T-helper 1 cell treated with Interleukin-12 subunit alpha and Interleukin-12 subunit beta and Interleukin-4 antibody, amounts not matched to agents 30 ng/mL and 1 ng/mL, for 36 hours (primary cell): ENCODE data around the gene B3GNT5. TPM values are rescaled to one million over a fixed set of nuclear protein-coding genes. Genes with fewer than 3 reads are reported as not detected.

Experiments
- intact Hi-C: fragments of 100-400 bp; cut with micrococcal nuclease; formaldehyde crosslinking; loops from one replicate; pipeline ENCODE4 v1.15.1; 2024
- total RNA-seq: library from RNA; stranded (reverse); gene quantifications from 2 replicates; pipeline ENCODE4 v1.2.3, GENCODE V29; 2022

B3GNT5 gene
- total RNA-seq, 1 donor from 2014 or later, result 2.0 TPM

DNA sequence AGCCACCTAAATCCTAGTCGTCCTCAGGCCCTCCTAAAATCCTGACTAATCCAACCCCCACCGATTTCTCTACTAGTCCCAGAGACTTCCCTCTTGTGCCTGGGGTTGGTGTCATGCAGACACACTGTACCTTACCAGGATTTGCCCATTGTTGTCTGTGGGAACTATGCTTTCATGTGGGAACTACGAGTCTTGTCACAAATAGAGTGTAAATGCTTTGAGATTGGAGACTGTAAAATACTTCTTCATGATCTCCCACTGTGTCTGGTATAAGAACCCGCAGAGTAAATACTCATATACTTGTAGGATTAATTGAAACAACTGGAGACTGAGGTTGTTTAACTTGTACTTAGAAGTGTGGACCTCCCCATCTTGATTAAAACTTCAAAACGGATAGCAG is 11.2 kb downstream of the B3GNT5 start:
- intact Hi-C loops, result no loop called here

DNA sequence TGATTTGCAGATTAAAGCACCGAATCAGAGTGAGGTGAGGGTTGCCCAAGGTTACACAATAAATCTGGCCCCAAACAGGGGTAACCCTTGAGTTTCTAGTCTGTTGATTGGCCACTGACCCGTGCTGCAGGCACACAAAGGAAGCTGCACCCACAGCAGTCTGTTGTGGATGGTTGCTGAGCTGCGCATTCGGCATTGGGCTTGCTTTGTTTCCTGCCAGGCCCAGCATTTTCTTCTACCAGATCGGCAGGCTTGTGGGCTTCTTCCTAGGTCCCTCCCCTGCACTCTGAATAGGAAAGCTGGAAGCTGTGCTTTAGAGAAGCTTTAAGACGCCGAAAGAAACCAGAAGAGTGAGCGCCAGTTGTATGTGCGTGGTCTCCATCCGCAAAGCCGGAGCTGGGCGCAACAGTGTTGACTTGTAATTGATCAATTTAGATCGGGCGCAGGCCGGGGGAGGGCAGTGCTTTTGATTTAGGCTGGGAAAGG is 12.1 kb downstream of the B3GNT5 start:
- intact Hi-C loops, result no loop called here

DNA sequence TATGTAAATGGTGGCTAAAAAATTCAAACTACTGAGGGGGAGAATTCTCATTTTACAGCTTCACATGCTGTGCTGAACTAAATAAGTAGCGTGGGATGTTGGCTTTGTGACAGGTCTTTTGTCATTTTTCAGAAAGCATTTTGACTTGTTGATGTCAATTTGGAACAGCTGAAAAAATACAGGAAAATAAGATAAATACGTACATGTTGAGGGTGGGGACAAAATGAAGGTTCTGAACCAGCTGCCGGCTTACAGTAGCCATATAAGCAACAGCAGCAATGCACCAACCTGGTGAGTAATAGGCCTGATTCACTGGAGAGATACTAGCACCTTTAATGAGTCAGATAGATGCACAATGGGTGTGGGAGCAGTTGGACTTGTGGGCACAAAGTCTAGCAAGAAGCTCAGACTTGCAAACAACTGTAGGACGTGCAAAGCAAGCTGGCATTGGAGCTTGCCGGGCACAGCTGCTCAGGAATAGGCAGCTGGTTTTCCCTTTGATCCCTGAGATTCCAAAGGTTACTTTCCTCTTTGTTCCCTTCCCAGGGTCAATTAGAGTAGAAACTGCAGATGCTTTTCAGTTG is 12.9 kb downstream of the B3GNT5 start:
- intact Hi-C loops, result loop anchor here (2.0 kb wide), 1 partner anchor 19 kb away; no protein-coding TSS in a partner anchor

DNA sequence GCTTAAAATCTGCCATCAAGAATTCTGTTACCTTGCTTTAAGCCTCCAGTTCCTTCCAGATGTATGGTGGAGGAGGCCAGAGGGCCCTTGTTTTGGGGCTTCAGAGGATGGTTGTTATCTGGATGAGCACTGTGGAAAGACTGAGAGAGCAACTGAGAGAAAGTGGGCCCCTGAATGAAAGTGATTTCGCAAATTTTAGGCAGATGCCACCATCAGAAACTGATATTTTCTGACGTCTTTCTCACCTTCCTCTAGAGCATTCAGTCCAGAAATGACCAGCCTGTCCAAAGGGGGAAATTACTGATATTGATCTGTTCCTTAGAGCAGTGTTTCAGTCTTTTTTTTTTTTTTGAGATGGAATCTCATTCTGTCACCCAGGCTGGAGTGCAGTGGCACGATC is 13.4 kb downstream of the B3GNT5 start:
- intact Hi-C loops, result loop anchor here (2.0 kb wide), 1 partner anchor 18 kb away; no protein-coding TSS in a partner anchor

DNA sequence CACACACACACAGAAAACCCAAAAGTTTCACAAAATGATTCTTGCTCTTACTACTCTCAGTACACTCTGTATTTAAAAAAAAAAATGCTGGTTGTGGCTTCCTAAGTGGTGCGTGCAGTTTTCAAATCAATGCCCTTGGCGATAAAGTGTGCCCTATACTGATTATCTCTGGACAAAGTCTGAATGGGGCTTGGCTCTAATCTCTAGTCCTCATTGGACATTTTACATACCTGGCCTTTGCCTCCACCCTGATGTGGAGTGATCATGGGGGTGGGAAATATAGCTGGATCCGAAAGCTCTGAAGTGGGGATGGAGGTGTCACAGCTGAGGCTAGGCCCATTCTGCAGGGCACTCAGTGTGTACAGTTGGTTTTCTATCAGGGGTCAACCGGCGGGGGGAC is 14.1 kb downstream of the B3GNT5 start:
- intact Hi-C loops, result loop anchor here (2.0 kb wide), 1 partner anchor 18 kb away; no protein-coding TSS in a partner anchor

DNA sequence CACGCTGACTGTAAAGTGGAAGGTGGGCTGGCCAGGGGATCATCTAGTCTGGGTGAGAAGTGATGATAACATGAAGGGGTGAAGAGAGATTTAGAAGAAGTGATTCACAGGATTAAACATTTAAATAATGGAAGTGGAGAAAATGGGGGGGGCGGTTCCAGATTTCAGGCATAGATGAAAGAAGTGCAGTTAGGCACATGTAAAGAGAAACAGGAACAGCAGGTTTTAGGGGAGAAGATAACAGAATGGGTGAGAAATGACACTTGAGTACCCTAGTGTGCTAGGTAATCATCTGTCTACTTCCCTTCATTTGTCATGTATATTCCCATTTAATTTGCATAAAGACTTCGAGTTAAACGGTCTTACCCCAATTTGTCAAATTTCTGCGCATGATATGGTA is 15.3 kb downstream of the B3GNT5 start:
- intact Hi-C loops, result no loop called here

DNA sequence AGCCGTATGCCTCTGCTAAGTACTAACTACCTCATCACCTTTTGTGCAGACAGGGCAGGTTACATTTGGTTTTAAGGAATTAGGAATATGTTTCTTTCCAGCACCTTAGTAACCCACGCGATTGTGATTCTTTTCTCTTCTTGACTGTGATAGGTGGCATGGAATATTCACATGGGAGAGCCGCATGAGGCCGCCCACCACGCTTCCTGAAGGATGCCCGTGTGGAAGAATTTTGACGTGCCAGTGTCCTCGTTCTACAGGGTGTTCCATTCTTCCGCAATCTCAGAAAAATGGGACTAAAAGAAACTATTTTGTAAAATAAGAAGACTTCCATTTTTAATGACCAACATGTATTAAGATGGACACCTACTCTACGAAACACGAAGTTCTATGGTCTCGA is 16.3 kb downstream of the B3GNT5 start:
- intact Hi-C loops, result no loop called here

DNA sequence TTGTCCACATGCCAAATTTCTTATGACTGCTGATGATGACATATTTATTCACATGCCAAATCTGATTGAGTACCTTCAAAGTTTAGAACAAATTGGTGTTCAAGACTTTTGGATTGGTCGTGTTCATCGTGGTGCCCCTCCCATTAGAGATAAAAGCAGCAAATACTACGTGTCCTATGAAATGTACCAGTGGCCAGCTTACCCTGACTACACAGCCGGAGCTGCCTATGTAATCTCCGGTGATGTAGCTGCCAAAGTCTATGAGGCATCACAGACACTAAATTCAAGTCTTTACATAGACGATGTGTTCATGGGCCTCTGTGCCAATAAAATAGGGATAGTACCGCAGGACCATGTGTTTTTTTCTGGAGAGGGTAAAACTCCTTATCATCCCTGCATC is 17.3 kb downstream of the B3GNT5 start:
- intact Hi-C loops, result no loop called here

DNA sequence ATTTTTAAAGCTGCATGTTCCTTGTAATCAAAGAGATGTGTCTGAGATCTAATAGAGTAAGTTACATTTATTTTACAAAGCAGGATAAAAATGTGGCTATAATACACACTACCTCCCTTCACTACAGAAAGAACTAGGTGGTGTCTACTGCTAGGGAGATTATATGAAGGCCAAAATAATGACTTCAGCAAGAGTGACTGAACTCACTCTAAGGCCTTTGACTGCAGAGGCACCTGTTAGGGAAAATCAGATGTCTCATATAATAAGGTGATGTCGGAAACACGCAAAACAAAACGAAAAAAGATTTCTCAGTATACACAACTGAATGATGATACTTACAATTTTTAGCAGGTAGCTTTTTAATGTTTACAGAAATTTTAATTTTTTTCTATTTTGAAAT is 19.1 kb downstream of the B3GNT5 start:
- intact Hi-C loops, result no loop called here

DNA sequence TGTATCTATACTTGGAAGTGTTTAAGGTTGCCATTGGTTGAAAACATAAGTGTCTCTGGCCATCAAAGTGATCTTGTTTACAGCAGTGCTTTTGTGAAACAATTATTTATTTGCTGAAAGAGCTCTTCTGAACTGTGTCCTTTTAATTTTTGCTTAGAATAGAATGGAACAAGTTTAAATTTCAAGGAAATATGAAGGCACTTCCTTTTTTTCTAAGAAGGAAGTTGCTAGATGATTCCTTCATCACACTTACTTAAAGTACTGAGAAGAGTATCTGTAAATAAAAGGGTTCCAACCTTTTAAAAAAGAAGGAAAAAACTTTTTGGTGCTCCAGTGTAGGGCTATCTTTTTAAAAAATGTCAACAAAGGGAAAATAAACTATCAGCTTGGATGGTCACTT is 19.7 kb downstream of the B3GNT5 start:
- intact Hi-C loops, result no loop called here

DNA sequence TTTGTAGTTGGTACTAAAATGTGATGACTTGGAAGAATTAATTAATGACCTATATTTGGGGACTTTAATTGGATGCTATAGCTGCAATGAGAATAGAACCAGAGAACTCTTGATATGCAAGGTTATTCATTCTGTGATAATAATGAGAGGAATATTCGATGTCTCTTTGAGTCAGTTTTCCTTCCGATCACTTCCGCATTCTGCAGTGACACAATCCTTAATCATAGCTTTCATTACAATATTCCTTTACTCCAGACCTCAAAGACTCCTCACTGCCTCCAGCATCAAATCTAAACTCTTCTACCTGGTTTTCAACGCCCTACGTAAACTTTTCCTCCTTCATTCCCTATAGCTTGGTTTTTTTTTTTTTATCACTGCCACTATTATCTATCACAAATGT is 21.6 kb downstream of the B3GNT5 start:
- intact Hi-C loops, result no loop called here

DNA sequence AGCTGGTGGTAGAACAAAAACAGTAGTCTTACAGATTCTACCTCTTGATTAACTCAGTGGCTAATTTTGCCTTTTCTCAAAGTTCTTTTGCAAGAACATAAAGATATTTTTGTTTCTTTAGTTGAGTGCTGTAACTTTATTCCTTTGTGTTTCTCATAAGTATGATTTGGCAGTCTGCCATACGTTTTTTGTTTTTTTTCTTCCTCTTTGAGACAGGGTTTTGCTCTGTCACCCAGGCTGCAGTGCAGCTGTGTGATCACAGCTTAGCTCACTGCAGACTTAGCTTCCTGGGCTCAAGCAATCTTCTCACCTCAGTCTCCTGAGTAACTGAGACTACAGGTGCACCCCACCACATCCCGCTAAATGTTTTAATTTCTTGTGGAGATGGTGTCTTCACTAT is 22.4 kb downstream of the B3GNT5 start:
- intact Hi-C loops, result no loop called here

DNA sequence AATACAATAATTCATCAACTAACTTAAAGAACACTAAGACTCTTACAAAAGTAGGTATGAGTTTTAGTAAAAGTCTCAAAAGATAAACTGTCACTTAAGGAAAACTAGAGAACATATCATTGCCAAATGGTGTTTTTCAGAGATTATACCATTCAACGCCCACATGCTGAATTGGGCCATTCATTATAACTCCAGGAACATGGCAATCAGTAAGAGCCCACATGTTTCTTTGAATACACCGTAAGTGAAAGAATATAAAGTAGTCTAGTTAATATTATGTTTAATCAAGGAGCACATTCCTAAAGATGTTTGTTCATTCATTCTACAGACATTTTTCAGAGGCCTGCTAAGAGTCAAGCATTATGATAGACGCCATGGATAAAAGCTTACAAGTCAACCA is 22.9 kb downstream of the B3GNT5 start:
- intact Hi-C loops, result no loop called here

DNA sequence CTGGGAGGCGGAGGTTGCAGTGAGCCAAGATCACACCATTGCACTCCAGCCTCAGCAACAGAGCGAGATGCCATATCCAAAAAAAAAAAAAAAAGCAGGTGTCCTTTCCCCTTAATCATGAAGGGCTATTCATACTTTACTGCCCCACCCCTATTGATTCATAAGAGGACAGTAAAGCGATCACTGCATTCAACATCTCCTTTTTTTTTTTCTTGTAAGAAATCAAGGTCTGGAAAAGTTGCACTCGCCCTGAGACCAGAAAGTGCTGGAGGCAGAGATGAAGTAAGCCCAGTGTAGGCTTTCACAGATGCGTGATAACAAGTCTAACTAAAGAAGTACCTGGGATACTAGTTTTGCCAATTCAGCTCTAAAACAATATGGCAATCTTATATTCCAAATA is 24.2 kb downstream of the B3GNT5 start:
- intact Hi-C loops, result no loop called here

DNA sequence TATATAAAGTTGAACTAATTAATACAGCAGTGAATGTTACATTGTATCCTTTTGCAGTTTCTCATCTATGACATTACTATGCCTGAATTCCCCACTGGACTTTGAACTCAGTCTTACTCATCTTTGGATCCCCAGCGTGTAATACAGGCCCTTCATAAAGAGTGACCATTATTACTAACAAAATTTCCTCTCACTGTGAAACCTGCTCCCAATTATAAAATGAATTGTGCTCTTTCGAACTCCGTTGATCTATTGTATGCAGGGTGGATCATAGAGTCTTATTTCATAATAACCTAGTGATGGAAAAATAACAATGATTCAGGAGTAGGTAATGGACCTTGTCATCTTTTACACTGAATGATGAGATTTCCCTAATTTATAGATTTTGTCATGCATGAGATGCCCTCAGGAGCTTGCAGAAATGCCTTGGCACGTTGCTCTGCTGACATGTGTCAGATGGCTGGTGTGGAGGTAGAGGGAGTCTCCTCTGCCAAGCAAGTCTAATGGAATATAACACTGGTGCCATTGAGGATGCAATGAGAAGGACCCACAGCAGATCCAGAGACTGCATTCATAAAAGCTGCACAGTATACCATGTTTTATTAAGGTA is 25.5 kb downstream of the B3GNT5 start:
- intact Hi-C loops, result no loop called here

DNA sequence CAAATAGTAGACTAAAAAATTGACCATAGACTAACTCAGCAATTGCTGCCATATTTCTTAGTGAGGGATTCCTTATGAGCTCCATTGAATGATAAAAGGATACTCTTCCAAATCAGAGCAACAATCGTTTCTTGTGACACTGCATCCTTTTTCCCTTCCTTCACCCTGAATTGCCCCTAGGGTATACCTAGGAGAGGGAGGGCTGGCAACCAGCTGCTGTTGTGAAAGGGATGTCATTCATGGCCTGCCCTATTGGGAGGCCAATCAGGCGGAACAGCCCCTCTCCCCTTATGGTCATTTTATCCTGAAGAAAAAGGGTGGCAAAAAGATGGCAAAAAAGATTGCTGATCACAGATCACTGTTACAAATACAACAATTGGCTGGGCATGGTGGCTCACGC is 26.3 kb downstream of the B3GNT5 start:
- intact Hi-C loops, result no loop called here

DNA sequence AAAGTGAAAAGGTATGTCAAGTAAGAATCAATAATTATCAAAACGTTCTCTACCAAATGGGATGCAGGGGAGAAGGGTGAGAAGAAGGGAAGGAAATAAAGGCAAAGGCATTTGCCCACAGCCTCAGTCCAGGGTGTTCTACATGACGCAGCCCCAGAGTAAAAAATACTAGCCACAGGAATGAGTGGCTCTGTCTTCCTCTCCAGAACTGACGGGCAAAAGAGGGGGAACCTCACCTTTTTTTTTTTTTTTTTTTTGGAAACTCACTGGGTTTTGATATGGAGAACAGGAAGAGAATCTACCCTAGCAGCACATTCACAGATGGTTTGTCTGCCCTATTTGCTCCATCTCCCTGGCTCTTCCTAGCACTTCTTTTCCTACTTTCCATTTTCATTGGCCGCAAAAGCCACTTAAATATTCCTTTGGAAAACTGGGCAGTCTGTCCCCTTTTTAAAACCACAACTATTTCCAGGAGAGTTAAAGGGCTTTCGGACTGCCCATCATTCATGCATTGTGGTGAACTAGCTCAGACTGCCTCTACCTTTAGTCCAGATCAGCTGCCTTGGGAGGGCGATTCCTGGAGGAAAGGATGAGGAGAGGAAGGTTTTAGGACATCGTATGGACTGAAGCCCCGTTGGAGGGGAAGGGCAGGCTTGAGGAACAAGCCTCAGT is 28.2 kb downstream of the B3GNT5 start:
- intact Hi-C loops, result loop anchor here (10.0 kb wide), 1 partner anchor 2004 kb away; no protein-coding TSS in a partner anchor

DNA sequence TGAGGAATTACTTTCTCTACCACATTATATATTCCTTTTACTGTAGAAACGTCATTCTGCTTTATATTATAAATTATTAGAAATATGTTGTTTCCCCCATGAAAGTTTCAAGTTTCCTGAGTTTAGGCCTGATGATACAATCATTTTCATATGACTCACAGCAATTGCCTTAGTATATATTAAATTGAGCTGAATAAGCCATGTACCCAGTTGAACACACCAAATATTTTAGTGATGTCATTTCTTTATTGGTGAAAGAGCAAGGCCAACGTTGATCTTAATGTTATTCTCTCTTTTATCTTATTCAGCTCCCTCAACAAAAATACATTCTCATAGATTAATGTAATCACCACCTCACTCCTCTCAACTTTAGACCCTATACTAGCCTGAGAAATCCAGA is 30.8 kb downstream of the B3GNT5 start:
- intact Hi-C loops, result loop anchor here (2.0 to 10.0 kb wide), 4 partner anchors 17 to 2001 kb away; partner anchors contain the start of gene KLHL6

DNA sequence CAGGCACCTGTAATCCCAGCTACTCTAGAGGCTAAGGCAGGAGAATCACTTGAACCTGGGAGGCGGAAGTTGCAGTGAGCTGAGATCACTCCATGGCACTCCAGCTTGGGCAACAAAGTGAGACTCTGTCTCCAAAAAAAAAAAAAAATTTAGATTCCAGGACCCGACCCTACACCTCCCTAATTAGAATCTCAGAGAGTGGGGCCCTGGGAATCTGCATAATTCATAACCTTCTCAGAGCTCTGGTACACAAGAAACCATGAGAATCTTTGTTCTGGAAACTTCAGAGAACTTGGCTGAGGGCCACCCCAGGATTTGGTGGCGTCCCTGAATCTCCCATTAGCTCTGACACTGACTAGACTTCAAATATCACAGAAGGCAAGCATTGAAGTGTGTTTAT is 31.5 kb downstream of the B3GNT5 start:
- intact Hi-C loops, result loop anchor here (2.0 to 10.0 kb wide), 4 partner anchors 18 to 2000 kb away; partner anchors contain the start of gene KLHL6

DNA sequence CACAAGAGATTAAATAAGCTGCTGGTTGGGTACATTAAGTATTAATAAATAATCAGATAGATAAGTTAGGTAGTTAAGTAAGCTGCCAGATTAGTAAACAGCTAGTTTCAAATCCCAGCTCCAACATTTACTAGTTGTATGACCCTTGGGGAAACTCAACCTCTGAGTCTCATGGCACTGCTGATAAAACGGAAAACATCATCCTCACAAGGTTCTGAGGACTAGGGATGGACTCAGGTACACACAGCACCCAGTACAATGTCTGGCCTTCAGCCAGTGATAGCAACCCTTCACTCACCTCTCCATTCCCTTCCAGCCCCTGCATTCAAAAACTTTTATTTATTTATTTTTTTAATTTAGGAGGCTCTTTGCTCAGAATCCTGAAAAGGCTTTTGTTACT is 32.3 kb downstream of the B3GNT5 start:
- intact Hi-C loops, result loop anchor here (1.0 to 10.0 kb wide), 12 partner anchors 19 to 1999 kb away; partner anchors contain the start of genes B3GNT5, KLHL6, LAMP3 and PSMD2

DNA sequence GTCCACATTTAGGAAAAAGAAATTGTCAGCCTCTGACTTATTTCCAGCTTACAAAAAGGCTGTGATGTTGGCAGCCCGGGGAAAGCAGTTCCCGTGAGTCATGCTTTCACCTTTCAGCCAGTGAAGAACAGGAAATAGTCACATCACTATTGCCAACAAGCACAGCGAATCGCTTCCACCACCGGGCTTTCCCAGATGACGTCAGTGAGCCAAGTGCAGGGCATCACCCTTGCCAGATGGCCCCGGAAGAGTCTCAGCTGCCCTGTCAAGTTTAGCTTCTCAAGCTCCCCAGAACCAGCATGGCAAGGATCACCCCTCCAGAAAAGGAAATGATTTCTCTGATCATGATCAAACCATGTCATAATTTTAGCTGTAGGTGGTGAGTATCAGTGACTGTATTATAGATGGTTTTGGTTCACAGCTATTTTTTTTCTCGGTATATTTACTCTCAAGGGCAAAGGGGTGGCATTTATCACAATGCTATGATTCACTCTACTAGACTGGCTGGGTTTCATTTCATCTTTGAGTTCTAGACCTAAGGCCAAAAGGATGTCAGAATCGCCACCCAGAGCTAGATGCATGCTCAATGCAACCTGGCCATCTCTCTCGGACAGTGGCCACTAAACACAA is 32.9 kb downstream of the B3GNT5 start:
- intact Hi-C loops, result loop anchor here (1.0 to 10.0 kb wide), 19 partner anchors 16 to 1999 kb away; partner anchors contain the start of genes B3GNT5, KLHL6, LAMP3 and MCCC1
